Chondrocyte (in vitro differentiated cells): ENCODE data around the gene HDAC9. TPM values are rescaled to one million over a fixed set of nuclear protein-coding genes. Genes with fewer than 3 reads are reported as not detected.

ENCODE experiments used
- DNase-seq: peaks from one replicate; pipeline ENCODE4 v3.0.0; 2021; ENCODE audit warnings: mixed read lengths, low spot score
- H3K27ac Mint-ChIP-seq: one replicate; pipeline ENCODE4 v1.8.0; 2021; ENCODE audit warnings: mild to moderate bottlenecking, moderate library complexity, mixed read lengths; ENCODE audit not compliant: unreplicated experiment
- H3K27me3 Mint-ChIP-seq: 2 replicates; pipeline ENCODE4 v1.8.0; 2021; ENCODE audit warnings: low read depth, mixed read lengths
- H3K36me3 Mint-ChIP-seq: 2 replicates; pipeline ENCODE4 v1.8.0; 2021; ENCODE audit warnings: low read depth, mixed read lengths
- H3K4me1 Mint-ChIP-seq: 2 replicates; pipeline ENCODE4 v1.8.0; 2021; ENCODE audit warnings: low read depth, mild to moderate bottlenecking, mixed read lengths
- H3K4me3 Mint-ChIP-seq: one replicate; pipeline ENCODE4 v1.8.0; 2021; ENCODE audit warnings: mild to moderate bottlenecking, moderate library complexity, mixed read lengths; ENCODE audit not compliant: unreplicated experiment
- H3K9me3 Mint-ChIP-seq: 2 replicates; pipeline ENCODE4 v1.8.0; 2021; ENCODE audit warnings: low read depth, mixed read lengths
- CTCF ChIP-seq: fragments of 200-600 bp; sonication (generic); IDR thresholded peaks from 2 replicates; pipeline ENCODE4 v1.5.0; 2021; ENCODE audit warnings: antibody characterized with exemption, mild to moderate bottlenecking, moderate library complexity
- total RNA-seq: library from RNA; stranded (reverse); gene quantifications from 3 replicates; pipeline ENCODE4 v1.2.1, GENCODE V29; 2021

Gene HDAC9
- total RNA-seq, 1 donor from 2014 or later, result 5.9 TPM

- no peaks in the 10 kb centered on the region for H3K27me3 Mint-ChIP-seq
- no peak overlapping the region for H3K27ac Mint-ChIP-seq
- H3K36me3 Mint-ChIP-seq, result no peaks in the 10 kb centered on the region
- no peak for TF ChIP-seq CTCF
- peaks cover 3% of the 10 kb centered on the region for H3K9me3 Mint-ChIP-seq
- H3K4me3 Mint-ChIP-seq, result no peak overlapping the region
- H3K4me1 Mint-ChIP-seq, result peaks cover 52% of the 10 kb centered on the region
- DNase-seq, result no peak
These were observed 17.8 kb downstream of the HDAC9 start for GRCh38 chr7:18513343-18513742.

GRCh38 chr7:18515067-18515466 is 19.5 kb downstream of the HDAC9 start:
- no peak for TF ChIP-seq CTCF
- peaks cover 3% of the 10 kb centered on the region for H3K9me3 Mint-ChIP-seq
- H3K27ac Mint-ChIP-seq, result peak overlapping the region; percentile 87
- no peak overlapping the region for H3K4me3 Mint-ChIP-seq
- DNase-seq, result no peak
- H3K36me3 Mint-ChIP-seq, result no peaks in the 10 kb centered on the region
- no peaks in the 10 kb centered on the region for H3K27me3 Mint-ChIP-seq
- H3K4me1 Mint-ChIP-seq, result peaks cover 38% of the 10 kb centered on the region

- Mint-ChIP-seq H3K36me3 (no peaks in the 10 kb centered on the region), H3K4me1 (peaks cover 52% of the 10 kb centered on the region), H3K27me3 (no peaks in the 10 kb centered on the region), H3K27ac (no peak overlapping the region), H3K4me3 (no peak overlapping the region), H3K9me3 (peaks cover 3% of the 10 kb centered on the region)
- no peak for TF ChIP-seq CTCF
- DNase-seq, result no peak
These were observed 22.1 kb downstream of the HDAC9 start for GRCh38 chr7:18517646-18518045.

- Mint-ChIP-seq H3K36me3 (no peaks in the 10 kb centered on the region), H3K9me3 (peaks cover 3% of the 10 kb centered on the region), H3K27me3 (no peaks in the 10 kb centered on the region), H3K4me3 (no peak overlapping the region), H3K4me1 (peaks cover 56% of the 10 kb centered on the region), H3K27ac (no peak overlapping the region)
- no peak for DNase-seq
- no peak for TF ChIP-seq CTCF
These were observed 23.0 kb downstream of the HDAC9 start for GRCh38 chr7:18518555-18518954.

- Mint-ChIP-seq H3K36me3 (no peaks in the 10 kb centered on the region), H3K4me3 (peak overlapping the region; percentile 9), H3K27me3 (no peaks in the 10 kb centered on the region), H3K4me1 (peaks cover 45% of the 10 kb centered on the region), H3K27ac (peak overlapping the region; percentile 69), H3K9me3 (no peaks in the 10 kb centered on the region)
- TF ChIP-seq CTCF, result no peak
- DNase-seq, result no peak
These were observed 25.1 kb downstream of the HDAC9 start for GRCh38 chr7:18520450-18521235.
